HL-60/S4 treated with phorbol 12-myristate 13-acetate at 8.2 ng/mL for 4 days and 3 days (cell line): ENCODE results near the gene PSMD4.

Source experiments
- in situ Hi-C: fragments of 300-500 bp; cut with MboI; formaldehyde crosslinking; loops from 2 replicates; pipeline ENCODE4 v1.15.0; 2022; ENCODE audit warnings: low sequenced_read_pairs

The PSMD4 gene

DNA sequence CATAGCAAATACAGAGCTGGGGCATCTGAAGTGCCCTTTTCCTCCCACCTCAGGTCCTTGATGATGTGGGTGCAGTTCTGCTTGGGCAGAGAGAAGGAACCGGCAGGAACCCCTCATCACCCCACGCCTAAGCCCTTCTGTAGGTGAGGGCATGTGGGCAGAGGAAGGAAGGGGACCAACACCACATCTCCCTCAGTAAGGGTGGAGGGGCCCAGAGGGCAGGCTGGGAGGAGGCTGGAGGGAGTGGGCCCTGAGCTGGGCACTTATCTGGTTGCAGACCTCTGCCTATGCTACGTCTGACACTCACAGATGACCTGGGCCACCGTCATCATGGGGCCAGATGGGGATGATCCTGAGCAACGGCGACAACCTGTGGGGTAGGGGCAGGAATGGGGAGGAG lies 38.6 kb downstream of the PSMD4 start:
- in situ Hi-C loops = no loop called here

- in situ Hi-C loops = no loop called here
Observed at GRCh38 chr1:151294742-151295462, 40.4 kb downstream of the PSMD4 start.

- in situ Hi-C loops = no loop called here
Observed at GRCh38 chr1:151309811-151310323, 55.3 kb downstream of the PSMD4 start.

- in situ Hi-C loops = no loop called here
Observed at GRCh38 chr1:151311011-151311410, 56.5 kb downstream of the PSMD4 start.

DNA sequence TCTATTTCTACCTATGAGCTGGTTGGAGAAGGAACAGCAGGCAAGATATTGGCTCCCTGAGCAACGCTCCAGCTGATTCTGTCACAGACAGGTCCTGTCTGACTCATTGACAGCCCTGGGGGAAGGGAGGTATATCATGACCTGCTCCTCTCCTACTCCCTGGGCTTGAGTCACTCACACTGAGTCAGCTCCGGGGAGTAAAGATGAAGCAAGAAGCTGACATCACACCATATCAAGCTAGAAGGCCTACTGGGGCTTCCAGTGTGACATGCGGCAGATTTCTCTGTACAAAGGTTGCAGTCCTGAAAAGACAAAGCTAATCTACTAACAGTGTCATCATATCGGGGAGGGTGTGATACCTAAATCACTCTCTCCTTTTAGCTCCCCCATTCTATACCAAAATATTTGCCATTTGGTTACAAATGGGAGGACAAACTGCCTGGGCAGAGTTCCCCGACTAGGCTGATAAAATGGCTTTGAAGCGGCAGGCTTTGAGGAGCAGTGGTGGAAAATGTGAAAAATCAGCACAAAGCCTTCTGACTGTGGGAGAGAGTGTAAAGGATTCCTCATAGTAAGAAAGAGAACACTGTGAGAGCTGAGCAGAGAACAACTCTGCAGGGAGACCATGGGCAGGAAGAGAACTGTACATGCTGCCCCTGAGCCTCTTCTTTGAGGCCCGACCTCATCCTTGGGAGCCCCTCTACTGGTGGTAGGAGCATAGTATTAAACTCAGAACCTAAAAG lies 57.2 kb downstream of the PSMD4 start:
- in situ Hi-C loops = no loop called here

DNA sequence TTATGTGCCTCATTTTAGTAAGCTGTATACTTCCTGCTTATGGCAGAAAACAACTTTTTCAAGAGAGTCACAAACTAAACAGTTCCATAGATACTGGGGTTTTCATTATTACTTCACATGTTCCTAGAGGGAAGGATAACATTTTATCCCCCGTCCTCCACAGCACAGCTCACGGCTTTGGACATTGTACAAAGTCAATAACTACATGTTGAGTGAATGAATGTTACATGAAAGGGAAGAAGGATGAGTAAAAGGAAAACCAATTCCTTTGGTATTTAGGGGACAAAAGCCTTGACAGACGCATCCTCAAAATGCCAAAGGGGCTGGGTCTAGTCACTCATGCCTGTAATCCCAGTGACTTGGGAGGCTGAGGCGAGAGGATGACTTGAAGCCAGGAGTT lies 57.9 kb downstream of the PSMD4 start:
- in situ Hi-C loops = no loop called here

DNA sequence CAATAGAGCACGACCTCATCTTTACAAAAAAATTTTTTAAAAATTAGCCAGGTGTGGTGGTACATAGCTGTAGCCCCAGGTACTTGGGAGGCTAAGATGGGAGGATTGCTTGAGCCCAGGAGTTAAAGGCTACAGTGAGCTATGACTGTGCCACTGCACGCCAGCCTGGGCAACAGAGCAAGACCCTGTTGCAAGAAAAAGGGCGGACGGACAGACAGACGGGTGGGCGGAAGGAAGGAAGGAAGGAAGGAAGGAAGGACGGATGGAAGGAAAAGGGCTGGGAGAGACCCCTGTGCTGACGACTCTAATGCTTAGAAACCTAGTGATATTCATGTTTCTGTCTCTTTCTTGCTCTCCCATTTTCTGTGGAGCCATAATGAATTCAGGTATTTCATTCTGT lies 58.3 kb downstream of the PSMD4 start:
- in situ Hi-C loops = no loop called here

GRCh38 chr1:151313501-151313900 lies 59.0 kb downstream of the PSMD4 start:
- in situ Hi-C loops = no loop called here

DNA sequence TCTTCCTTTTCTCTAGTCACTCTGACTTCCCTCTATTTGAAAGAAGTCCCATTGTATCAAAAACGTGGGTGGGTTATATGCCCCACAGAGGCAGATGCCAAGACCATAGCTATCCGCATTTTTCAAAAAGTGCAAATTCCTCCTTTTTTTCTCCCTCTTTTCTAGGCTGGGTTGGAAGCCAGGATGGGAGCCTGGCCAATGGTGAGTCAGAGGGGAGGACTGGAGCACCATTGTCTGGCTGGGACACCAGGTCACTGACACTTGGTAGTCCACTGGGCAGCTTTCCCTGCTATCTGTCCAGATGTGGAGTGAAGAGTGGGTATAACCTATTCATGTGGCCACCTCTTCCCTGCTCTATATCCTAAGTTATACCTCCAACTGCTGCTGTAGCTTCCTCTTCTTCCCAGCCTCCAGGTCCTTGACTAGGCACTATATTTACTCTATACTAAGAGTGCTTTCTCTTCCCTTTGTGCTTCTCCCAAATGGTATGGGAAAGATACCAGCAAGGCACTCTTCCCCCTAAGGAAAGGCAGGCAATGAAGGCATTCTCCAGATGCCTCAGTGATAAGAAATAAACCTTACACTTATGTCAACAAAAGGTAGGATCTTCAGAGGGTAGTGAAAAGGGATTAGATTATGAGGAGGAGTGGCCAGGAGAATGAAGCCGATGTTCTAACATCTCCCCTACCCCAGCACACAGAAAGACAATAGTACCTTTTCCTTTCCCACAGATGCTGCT lies 59.8 kb downstream of the PSMD4 start:
- in situ Hi-C loops = no loop called here

DNA sequence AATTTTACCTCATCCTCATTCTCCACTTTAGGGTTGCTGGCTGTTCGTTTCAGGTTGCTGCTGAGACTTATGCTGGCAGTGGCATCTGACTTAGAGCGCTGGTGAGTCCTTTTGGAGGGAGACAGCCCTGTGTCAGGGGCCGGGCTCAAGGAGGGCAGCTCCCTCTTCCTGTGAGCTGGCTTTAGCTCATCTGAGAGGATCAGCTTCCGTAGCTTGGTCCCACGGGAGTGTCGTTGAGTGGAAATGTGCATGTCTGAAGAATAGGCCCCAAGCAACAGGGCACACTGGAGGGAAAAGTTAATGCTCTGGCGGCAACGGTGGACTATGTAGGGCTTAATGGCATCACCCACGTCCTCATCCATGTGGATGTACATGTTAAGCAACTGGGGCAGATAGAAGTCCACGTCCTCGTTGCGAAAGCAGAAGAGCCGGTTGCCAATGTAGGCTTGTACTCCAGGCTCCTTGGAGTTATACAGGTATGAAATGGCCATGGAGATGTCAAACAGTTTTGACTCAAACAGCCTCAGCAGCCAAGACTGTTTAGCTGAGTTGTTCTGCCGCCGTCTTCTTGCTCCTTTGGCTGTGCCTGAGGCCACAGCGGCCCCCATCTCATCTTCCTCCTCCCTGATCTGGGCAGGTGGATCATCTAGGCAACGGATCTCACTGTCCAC lies 61.2 kb downstream of the PSMD4 start:
- in situ Hi-C loops = no loop called here
